ENCODE results near the gene SUSD2.

- TF ChIP-seq EGR1 (IDR thresholded peaks at IDR 0.05; ENCODE audit: borderline replicate concordance, low read depth, low read length) = no peak
- TF ChIP-seq CTCF (IDR thresholded peaks at IDR 0.05; ENCODE audit: control extremely low read depth in 1 of 3, insufficient read depth in 1 of 3, low read depth in 1 of 3, low read length in 3 of 3) = no peak
- no peak for TF ChIP-seq CEBPB (IDR thresholded peaks at IDR 0.05; ENCODE audit: low read depth, low read length)
- TF ChIP-seq CREB1 (IDR thresholded peaks at IDR 0.05) = no peak
- no peak for TF ChIP-seq POLR2A (IDR thresholded peaks at IDR 0.05; ENCODE audit: control extremely low read depth in 1 of 2, low read depth in 2 of 2, low read length in 2 of 2)
These were observed 8.9 kb downstream of the SUSD2 start for GRCh38 chr22:24190159-24190540.
